ENCODE data around the gene APEH. TPM values are rescaled to one million over a fixed set of nuclear protein-coding genes. Genes with fewer than 3 reads are reported as not detected.
"Not testable (repeated sequence)": the region's sequence is repeated elsewhere in the genome, so short reads cannot be mapped to it uniquely, and the experiment has no call there.

The APEH gene
- total RNA-seq, 1 experiment from 2014 or later = 78.3 TPM

DNA sequence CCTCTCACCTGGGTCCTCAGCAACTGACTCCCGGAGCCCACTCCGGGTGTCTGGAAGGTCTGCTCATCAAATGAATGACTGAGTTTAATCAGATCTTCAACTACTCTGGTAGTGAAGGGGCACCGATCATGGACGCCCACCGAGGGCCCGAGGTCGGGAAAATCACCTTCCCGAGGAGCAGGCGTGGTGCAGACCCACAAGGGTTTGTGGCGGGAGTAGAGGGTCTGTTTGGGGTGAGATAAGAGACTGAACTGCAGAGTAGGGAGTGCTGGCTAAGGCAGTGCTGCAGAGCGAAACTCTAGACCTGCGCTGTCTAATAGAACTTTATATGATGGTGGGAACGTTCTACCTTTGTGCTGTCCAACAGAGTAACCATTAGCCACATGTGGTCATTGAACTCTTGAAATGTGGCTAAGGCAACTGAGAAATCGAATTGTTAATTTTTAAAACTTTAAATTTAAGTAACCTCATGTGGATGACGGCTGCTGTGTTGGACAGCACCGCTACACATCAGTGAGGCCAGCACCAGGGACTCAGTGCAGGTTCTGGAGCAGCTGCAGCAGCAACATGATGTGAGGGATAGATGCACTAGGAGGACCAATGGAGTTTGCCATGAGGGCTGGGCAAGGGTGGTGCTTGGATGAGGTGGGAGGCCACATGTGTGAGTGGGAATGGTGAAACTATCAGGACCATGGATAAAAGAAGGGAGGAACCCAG is 15.9 kb downstream of the APEH start:
- DNase-seq (ENCODE audit: low spot score) = not testable (repeated sequence)

DNA sequence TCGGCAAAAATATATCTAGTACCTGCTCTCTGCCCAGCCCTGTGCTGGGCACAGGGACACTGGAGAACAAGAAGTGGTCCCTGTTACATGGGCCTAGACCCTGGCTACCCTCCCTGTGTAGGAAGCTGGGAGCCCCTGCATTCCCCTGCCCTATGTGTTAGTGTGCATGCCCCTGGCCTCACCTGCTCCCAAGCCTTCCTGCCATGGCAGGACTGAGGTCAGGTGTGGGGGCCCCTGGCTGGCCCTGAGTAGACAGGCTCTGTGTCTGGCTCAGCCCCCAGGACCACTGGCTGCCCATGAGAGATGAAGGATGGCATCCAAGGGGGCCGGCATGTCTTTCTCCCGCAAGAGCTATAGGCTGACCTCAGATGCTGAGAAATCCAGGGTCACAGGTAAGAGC is 16.7 kb downstream of the APEH start:
- DNase-seq (ENCODE audit: low spot score) = not testable (repeated sequence)

DNA sequence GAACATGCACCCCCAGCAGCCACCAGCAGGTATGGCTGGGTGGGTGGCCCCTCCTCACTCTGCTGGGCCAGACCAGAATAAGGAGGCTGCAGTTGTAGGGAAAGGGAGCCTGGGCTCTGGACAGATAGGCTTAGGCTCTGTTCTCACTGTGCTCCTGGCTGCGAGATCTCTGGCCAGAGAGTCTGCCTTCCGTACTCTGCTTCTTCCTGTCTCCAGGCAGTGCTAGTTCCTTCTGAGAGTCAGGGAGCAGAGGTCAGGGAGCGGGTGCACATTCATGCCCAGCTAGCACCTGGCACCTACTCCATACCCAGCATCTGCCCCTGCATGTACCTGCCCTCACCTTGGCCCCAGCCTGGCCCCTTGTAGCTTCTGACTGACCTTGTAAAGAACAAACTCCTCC is 17.3 kb downstream of the APEH start:
- DNase-seq (ENCODE audit: low spot score) = not testable (repeated sequence)

DNA sequence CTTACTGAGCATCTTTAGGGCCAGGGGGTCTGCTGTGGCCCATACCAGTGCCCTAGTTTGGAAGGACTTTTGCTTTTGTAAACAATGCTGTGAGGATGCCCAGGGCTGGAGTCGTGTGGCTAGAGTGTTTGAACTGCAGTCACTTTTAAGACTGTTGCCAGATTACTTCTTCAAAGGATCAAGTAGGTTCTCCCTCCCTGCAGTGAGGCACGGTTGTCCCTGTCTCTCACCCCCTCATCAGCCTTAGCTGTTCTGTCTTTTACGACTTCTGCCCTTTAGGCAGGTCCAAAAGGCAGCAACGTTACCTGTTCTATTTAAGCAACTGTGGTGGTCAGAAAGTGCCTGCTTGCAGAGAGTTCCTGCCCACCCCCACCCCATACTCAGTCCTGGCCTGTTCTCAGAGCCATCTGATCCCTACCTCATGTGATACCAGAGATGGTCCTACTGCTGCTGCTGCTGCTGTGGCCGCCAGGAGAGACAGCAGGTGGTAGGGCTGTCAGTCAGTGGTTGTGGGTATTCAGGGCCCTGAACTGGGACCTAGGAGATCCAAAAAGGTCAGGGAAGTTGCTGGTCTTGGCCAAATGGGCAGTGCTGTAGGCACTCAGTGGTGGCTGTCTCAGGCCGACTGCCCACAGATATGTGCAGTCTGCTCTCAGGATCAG is 20.4 kb downstream of the APEH start:
- not testable (repeated sequence) for DNase-seq (ENCODE audit: low spot score)

DNA sequence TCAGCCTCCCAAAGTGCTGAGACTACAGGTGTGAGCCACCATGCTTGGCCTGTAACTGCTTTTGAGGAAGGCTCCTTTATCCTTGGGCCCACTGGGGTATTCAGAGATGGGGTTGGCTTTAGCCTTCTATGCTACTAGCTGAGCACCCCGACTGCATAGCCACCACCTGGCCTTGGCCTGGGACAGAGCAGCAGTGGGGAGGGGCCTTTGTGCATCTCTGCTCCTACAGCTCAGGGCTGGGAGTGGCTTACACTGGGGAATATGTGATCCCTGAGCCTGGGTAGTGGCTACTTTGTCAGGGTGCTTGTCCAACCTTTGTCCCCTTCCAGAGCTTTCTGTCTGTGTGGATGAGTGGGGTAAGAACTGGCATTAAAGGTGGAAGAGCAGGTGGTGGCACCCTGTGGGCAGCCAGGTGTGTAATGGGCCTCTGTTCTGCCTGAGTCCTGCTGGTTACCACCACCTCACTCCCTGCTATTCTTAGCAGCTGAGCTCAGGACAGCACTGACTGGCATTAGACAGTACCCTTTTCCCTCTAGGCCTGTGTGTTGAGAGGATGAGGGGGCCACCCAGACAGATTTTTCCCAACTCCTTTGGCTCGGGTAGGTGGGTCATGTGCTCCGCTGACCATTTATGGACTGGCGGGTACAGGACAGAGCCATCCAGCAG is 21.3 kb downstream of the APEH start:
- not testable (repeated sequence) for DNase-seq (ENCODE audit: low spot score)

DNA sequence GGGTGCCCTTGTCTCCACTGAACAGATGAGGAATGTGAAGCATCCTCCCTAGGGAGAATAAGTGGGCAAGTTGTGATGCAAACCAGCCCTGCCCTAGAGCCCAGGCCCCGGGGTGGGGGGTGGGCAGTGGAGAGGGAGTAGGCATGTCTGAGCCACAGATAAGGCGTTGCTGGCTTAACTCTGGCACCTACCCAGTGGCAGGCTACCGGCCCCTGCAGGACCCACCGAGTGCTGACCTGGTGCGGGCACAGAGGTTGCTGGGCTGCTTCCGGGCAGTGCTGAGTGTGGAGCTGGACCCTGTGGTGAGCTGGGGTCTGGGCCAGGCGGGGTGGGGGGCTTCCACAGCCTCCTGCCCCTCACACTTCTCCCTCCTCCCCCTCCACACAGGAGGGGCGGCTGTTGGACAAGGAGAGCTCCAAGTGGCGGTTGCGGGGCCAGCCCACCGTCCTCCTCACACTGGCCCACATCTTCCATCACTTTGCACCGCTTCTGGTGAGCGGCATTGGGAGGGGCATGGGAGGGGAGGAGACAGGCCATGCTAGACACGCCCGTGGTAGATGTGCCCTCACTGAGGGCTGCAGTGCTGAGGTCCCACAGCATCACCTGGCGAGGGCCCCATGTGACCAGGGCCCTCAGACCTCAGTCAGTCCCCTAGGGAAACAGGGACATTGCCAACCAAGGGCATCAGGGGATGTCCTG is 25.3 kb downstream of the APEH start:
- DNase-seq (ENCODE audit: low spot score) = no peak

DNA sequence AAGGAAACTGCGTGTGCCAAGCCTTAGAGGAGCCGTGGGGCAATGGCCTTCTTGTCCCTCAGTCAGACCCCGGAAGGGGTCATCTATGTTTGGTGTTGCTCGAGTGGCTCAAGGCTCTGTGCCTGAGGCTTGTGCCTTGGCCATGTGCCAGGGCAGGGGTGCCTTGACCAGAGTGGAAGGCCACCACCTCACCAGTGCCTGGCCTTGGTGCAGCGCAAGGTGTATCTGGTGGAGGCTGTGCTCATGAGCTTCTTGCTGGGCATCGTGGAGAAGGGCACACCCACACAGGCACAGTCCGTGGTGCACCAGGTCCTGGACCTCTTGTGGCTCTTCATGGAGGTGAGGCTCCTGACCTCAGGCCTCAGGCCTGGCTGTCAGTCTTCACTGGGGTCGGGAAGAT is 25.9 kb downstream of the APEH start:
- DNase-seq (ENCODE audit: low spot score) = no peak

DNA sequence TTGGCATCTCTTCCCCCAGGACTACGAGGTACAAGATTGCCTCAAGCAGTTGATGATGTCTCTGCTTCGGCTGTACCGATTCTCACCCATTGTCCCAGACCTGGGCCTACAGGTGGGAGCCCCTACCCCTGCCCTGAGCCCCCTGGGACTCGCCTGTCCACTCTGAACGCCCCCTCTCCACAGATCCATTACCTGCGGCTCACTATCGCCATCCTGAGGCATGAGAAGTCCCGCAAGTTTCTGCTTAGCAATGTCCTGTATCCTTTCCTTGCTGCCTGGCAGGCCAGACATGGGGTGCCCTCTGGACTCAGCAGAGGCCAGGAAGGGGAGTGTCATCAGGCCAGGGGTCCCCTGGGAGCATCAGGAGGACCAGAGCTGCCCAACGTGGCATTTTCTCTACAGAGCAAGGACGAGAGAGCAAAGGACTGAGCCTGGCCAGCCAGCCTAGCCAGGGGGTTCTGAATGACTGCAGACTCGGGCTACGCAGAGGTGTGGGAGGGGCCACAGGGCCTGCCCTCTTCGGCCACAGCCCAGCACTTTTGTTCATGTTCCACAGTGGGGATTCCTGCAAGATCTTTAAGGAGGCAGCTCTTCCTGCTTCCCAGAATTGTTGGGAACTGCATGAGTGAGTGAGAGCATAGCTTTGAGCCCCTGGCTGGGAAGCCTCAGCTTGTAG is 26.4 kb downstream of the APEH start:
- no peak for DNase-seq (ENCODE audit: low spot score)

DNA sequence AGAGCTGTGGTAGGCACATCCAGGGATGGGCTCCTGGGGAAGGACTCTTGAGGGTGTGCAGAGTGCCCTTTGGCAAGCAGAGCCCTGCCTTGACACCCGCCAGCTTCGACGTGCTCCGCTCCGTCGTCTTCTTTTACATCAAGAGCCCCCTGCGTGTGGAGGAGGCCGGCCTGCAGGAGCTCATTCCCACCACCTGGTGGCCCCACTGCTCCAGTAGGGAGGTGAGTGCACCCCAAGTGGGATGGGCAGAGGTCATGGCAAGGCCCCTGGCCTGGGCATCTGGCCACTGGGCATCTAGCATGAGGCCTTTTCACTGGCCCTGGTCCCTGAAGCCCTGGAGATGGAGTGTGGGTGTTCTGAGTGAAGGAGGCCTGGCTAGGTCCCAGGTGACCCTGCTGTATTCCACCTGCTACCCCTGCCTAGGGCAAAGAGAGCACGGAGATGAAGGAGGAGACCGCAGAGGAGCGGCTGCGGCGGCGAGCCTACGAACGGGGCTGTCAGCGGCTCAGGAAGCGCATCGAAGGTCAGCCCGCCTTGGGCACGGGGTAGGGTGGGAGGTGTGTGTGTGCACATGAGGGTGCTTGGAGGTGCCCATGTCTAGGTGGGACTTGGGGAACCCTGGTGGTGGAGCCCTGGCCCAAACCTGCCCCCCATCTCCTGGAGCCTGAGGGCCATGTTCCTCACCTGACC is 27.4 kb downstream of the APEH start:
- no peak for DNase-seq (ENCODE audit: low spot score)

DNA sequence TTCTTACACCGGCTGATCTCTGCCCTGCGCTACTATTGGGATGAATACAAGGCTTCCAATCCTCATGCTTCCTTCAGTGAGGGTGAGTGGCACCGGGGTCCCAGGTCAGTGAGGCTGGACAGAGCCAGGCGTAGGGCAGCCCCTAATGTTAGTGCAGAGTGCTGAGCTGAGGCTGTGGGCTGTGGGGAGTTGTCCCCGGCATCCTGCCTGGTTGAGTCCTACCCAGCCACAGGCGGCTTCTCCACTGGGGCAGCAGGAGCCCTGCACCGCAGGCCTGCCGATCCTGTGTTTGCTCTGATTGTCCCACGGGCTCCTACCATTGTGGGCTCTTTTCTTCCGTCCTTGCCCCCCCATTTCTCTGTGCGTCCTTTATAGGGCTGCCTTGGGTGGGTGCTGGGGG is 28.5 kb downstream of the APEH start:
- no peak for DNase-seq (ENCODE audit: low spot score)

DNA sequence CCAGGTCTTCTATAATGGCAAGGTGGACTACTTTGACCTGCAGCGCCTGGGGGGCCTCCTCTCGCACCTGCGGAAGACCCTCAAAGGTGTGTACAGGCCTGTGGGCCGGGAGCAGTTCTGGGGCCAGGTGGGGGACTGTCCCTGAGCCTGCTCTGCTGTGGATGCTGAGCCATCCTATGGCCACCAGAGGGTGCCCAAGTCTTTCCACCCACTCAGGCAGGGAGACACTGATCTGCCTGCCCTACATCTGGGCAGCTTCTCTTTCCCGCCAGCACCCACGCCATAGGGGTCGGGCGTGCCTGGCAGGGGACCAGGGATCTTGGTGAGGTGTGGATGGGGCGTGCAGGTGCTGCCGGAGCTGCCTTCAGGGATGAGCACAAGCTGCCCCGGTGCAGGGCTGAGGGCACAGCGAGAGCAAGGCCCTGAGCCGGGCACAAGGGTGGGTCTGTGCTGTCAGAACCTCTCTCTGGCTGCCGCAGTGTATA is 29.3 kb downstream of the APEH start:
- DNase-seq (ENCODE audit: low spot score) = peak; percentile 52

DNA sequence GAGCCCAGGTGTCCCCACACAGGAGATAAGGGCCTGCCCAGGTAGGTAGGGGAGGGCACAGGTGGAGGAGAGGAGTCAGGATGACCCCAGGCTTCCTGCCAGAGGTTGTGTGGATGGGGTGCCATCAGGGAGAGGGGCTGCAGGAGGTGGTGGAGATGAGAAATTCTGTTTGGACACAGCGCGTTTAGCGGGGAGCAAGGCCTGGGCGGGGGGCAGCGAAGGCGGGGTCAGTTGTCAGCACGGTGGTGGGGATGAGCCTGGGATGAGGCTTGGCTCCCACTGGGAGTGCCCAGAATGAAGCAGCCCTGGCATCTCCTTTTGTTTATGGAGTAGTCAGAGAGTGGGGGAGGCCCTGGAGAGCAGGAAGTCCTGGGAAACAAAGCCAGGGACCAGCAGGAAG is 29.8 kb downstream of the APEH start:
- no peak for DNase-seq (ENCODE audit: low spot score)

DNA sequence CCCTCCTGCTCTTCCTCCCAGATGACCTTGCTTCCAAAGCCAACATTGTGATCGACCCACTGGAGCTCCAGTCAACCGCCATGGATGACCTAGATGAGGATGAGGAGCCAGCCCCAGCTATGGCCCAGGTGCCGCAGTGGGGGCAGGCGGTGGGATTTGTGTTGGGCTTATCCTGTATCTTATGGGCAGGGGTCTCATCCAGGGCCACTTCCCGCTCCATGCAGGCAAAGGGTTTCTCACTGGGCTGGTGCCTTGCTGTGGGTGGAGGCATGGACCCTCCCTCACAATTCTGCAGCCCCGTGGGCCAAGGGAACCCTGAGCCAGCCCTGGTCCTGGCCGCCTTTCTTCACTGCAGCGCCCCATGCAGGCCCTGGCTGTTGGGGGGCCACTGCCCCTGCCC is 30.5 kb downstream of the APEH start:
- no peak for DNase-seq (ENCODE audit: low spot score)

DNA sequence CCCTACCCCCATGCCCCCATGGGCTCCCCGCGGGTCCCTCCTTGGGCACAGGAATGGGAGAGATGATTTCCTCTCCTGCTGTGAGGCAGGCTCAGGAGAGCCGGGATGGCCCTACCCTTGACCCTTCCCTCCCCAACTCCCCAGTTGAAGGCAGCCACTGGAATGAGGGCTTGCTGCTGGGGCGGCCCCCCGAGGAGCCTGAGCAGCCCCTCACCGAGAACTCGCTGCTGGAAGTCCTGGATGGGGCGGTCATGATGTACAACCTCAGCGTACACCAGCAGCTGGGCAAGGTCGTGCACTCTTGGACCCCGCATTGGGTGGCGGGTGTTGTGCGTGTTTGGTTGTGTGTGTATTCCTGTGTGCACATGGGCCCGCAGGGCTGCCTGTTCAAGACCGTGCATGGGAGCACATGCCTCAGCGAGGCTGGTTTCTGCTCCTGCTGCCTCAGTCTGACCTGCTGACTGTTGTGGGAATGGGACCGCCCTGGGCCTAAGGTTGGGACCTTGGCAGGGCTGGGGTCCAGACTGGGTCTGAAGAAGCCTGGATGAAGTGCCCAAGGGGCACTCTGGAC is 31.3 kb downstream of the APEH start:
- no peak for DNase-seq (ENCODE audit: low spot score)

DNA sequence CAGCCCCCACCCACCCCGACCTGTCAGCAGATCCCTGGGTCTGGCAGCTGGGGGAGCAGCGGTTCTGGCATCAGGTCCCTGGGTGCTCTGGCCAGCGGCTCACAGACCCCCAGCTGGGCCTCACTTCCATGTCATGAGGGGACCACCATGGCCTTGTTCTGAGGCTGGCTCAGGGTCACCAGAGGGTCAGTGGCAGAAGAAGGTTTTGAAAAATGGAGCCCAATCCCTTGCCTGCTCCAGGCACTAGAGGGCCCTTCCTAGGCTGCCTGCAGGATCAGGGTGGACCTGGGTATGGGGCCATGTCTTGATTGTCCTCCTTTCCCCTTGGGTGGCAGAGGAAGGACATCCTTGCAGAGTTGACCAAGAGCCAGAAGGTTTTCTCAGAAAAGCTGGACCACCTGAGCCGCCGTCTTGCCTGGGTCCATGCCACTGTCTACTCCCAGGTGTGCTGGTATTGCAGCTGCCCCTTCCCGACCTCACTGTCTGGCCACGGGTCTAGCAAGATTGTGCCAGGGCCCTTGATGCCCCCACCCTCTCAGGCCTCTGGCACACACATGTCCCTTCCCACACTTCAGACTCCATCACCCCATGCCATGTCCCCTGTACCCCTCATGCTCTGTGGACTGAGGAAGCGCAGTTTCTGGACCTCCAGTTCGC is 32.4 kb downstream of the APEH start:
- no peak for DNase-seq (ENCODE audit: low spot score)

DNA sequence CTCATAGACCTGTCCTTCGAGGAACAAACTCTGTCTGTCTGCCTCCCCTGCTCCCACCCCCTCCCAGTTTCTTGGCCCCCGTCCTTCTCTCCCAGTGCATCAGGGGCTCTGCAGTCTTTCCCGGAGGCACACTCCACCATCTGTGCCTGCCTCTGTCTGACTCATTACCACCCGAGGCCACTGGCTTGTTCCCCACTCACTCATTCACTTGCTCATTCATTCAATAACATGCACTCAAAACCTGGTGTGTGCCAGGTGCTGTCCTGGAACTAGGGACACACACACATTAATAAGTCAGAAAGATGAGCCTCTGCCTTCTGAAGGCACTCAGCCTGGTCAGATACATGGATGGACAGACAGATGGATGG is 32.9 kb downstream of the APEH start:
- no peak for DNase-seq (ENCODE audit: low spot score)

DNA sequence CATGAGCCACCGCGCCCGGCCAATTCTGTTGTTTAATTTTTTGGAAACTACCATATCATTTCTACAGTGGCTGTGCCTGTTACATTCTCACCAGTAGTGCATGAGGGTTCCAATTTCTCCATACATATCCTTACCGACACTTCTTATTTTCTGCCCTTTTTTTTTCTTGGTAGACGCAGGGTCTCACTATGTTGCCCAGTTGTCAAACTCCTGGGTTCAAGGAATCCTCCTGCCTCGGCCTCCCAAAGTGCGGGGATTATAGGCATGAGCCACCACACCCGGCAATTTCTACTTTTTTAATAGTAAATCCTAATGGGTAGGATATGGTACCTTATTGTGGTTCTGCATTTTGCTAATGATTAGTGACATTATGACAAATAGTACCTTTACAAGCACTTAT is 35.7 kb downstream of the APEH start:
- no peak for DNase-seq (ENCODE audit: low spot score)

DNA sequence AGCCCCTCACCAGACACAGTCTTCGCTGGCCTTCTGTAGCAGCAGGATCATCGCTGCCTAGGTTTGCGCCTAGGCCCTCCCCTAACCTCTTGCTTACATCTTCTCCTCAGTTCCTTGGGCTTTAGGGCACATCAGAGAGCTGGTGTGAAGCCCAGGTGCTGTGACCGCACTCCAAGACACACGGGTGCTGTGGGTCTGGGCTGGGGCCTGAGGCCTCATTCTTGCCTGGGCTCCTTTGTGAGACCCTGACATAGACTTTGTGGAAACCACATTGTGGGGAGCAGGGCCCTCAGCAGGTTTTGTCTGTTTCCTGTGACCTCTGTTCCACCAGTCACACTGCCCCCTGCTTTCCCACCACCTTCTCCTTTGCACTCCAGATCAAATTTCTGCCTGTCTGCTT is 37.3 kb downstream of the APEH start:
- DNase-seq (ENCODE audit: low spot score) = no peak

DNA sequence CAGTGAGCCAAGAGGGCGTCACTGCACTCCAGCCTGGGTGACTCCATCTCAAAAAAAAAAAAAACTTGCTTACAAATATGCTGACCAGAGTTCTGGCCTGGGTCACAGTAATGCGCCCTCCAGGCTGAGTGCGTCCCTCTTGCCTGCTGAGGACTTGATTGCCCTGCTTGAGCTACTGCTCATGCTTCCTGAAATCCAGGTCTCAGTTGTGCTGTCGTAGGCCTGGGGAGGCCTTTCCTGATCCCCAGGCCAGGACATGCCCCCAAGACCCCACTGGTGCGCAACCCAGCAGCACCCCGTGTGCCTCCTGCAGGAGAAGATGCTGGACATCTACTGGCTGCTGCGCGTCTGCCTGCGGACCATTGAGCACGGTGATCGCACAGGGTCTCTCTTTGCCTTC is 38.0 kb downstream of the APEH start:
- DNase-seq (ENCODE audit: low spot score) = no peak

DNA sequence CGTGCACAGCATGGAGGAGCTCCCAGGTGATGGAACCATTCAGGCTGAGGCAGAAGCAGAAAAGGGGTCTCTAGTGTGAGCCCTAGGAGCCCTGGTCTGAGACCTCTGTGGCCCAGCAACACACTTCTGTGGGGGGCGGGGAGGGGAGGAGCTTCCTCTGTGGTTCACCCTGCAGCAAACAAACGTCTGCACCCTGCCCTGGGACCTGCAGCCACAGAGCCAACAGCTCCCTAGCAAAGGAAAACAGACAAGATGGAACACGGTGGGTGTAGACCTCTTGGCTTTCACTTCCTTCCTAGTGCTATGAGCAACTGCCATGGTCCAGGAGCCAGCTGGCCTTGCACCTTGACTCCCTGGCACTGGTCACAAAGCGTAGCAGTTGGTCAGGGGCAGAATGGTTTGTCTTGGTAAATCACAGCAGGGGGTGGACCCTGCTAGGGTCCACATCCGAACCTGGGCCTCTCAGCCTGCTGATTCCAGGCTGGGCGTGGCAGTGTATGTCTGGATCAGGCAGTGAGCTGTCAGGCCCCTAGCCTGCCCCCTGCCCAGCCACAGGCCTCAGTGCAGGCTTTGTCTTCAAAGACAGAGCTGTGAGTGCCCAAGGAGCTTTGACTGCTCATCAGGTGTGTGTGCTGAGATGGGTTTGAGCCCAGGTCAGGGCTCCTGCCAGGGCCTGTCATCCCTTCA is 38.6 kb downstream of the APEH start:
- DNase-seq (ENCODE audit: low spot score) = no peak
